GM12878 (cell line): ENCODE results near the gene PPP2R2D. TPM values are rescaled to one million over a fixed set of nuclear protein-coding genes. Genes with fewer than 3 reads are reported as not detected.

ENCODE experiments used
- ATAC-seq: fragments of 200-7000 bp; cut with Tn5 transposase; 3 replicates; pipeline ENCODE4 v1.9.1; 2020; ENCODE audit warnings: mild to moderate bottlenecking, moderate library complexity
- BruUV-seq: library from RNA; stranded (reverse); fragments of 400-500 nt; replicated peaks from 2 replicates; lab custom pipeline; 2021; lab: Mats Ljungman, UMichigan
- CTCF ChIA-PET: fragments of 300-600 bp; sonication (Branson Sonifier 250); formaldehyde crosslinking; extraction: SDS; loops from one replicate; lab custom pipeline; 2021; ENCODE audit warnings: inconsistent platforms; lab: Yijun Ruan, JAX
- POLR2A ChIA-PET: fragments of 350-600 bp; formaldehyde crosslinking; extraction: SDS; loops from one replicate; lab custom pipeline; 2021; ENCODE audit warnings: inconsistent platforms; lab: Charles Lee
- RAD21 ChIA-PET: fragments of 300-600 bp; sonication (Branson Sonifier 250); formaldehyde crosslinking; loops from one replicate; lab custom pipeline; 2023; ENCODE audit warnings: antibody characterized with exemption; ENCODE audit not compliant: unreplicated experiment; lab: Charles Lee
- SMC1A ChIA-PET: fragments of 300-600 bp; sonication (Branson Sonifier 250); formaldehyde crosslinking; loops from one replicate; lab custom pipeline; 2023; ENCODE audit not compliant: unreplicated experiment, uncharacterized antibody; lab: Charles Lee
- DNase-seq: peaks from one replicate; pipeline ENCODE4 v3.0.0-alpha.2; 2011; ENCODE audit warnings: low read depth, low spot score
- FAIRE-seq: peaks from 3 replicates; lab custom pipeline; 2011; peaks lifted over from hg19 to GRCh38; lab: Jason Lieb, UNC
- H2AFZ ChIP-seq: 2 replicates; pipeline ENCODE4 v1.6.0; 2011; ENCODE audit warnings: low read depth, low read length, control low read depth; ENCODE audit not compliant: control insufficient read depth
- H3K27ac ChIP-seq: 2 replicates; pipeline ENCODE4 v1.5.1; 2011; ENCODE audit warnings: control low read depth; ENCODE audit not compliant: control insufficient read depth, insufficient read depth
- H3K27me3 ChIP-seq, 2 experiments: replicated peaks in 1 of 2; 2 replicates each; pipeline versions ENCODE4 v1.6.0 to v1.6.1; 2011; ENCODE audit warnings: low read length in 1 of 2; ENCODE audit not compliant: control insufficient read depth in 2 of 2, insufficient read depth in 2 of 2
- H3K36me3 ChIP-seq, 2 experiments: 2 replicates each; pipeline ENCODE4 v1.5.1; 2011; ENCODE audit warnings: low read length in 1 of 2; ENCODE audit not compliant: control insufficient read depth in 2 of 2, insufficient read depth in 2 of 2
- H3K4me1 ChIP-seq: 2 replicates; pipeline ENCODE4 v1.6.1; 2011; ENCODE audit warnings: mild to moderate bottlenecking, low read length, moderate library complexity, mixed read lengths; ENCODE audit not compliant: control insufficient read depth, insufficient read depth
- H3K4me2 ChIP-seq: 2 replicates; pipeline ENCODE4 v1.6.0; 2011; ENCODE audit warnings: control low read depth; ENCODE audit not compliant: control insufficient read depth, insufficient read depth
- H3K4me3 ChIP-seq: fragments of 200-600 bp; sonication (generic); 2 replicates; pipeline ENCODE4 v1.5.1; 2016
- H3K79me2 ChIP-seq: 2 replicates; pipeline ENCODE4 v1.6.0; 2011; ENCODE audit warnings: low read length; ENCODE audit not compliant: control insufficient read depth, insufficient read depth
- H3K9ac ChIP-seq: 2 replicates; pipeline ENCODE4 v1.8.0; 2011; ENCODE audit warnings: low read length, control low read depth, mixed read lengths; ENCODE audit not compliant: control insufficient read depth, insufficient read depth
- H3K9me3 ChIP-seq: replicated peaks from 3 replicates; pipeline ENCODE4 v1.5.1; 2011; ENCODE audit warnings: mild to moderate bottlenecking, low read length; ENCODE audit not compliant: control insufficient read depth, insufficient read depth
- H4K20me1 ChIP-seq: 2 replicates; pipeline ENCODE4 v1.6.0; 2011; ENCODE audit not compliant: control insufficient read depth, insufficient read depth
- ETV6 ChIP-seq, 2 experiments: fragments of 450-650 bp in 1 of 2; IDR thresholded peaks in 1 of 2; conservative IDR thresholded peaks in 1 of 2; 2 replicates each; pipeline ENCODE4 v1.6.1; 2014; ENCODE audit warnings: antibody characterized with exemption in 1 of 2, borderline replicate concordance in 1 of 2, low read depth in 1 of 2, mild to moderate bottlenecking in 1 of 2, moderate library complexity in 1 of 2
- HDAC6 ChIP-seq: fragments of 200-600 bp; sonication (generic); IDR thresholded peaks from one replicate; pipeline ENCODE4 v1.8.0; 2017; ENCODE audit warnings: antibody characterized with exemption; ENCODE audit not compliant: unreplicated experiment
- NR2C2 ChIP-seq: IDR thresholded peaks from 2 replicates; pipeline ENCODE4 v1.6.1; 2011; ENCODE audit warnings: borderline replicate concordance, low read depth; ENCODE audit not compliant: control insufficient read depth, insufficient read length
- NRF1 ChIP-seq: conservative IDR thresholded peaks from 2 replicates; pipeline ENCODE4 v1.6.1; 2011; ENCODE audit warnings: mild to moderate bottlenecking, low read depth, low read length, improper control_type of control experiment
- RBBP5 ChIP-seq: fragments of 200-600 bp; sonication (generic); conservative IDR thresholded peaks from 2 replicates; pipeline ENCODE4 v1.6.1; 2016
- RFX5 ChIP-seq: IDR thresholded peaks from 2 replicates; pipeline ENCODE4 v1.6.1; 2011; ENCODE audit warnings: low read depth, low read length, improper control_type of control experiment
- SMARCA5 ChIP-seq: fragments of 450-650 bp; IDR thresholded peaks from 2 replicates; pipeline ENCODE4 v1.6.1; 2017; ENCODE audit warnings: mild to moderate bottlenecking
- YBX1 ChIP-seq: fragments of 450-650 bp; IDR thresholded peaks from 2 replicates; pipeline ENCODE4 v1.6.1; 2016; ENCODE audit warnings: antibody characterized with exemption
- ZSCAN29 ChIP-seq: fragments of 450-650 bp; IDR thresholded peaks from 2 replicates; pipeline ENCODE4 v1.6.1; 2017; ENCODE audit warnings: mild to moderate bottlenecking, moderate library complexity
- WGBS: methylation state at CpG from one replicate; pipeline ENCODE4 v1.1.6; 2016; ENCODE audit warnings: low lambda C conversion rate; ENCODE audit not compliant: insufficient replicate concordance, insufficient coverage; ENCODE audit errors: missing lambda C conversion rate; 5-methylcytosine and 5-hydroxymethylcytosine counted together
- in situ Hi-C: fragments of 300-500 bp; cut with MboI; formaldehyde crosslinking; loops from 9 replicates; pipeline ENCODE4 v1.14.3; 2018; ENCODE audit warnings: mixed read lengths
- intact Hi-C: fragments of 100-400 bp; cut with micrococcal nuclease; formaldehyde crosslinking; loops from one replicate; pipeline ENCODE4 v1.14.2; 2022; ENCODE audit not compliant: unreplicated experiment
- polyA plus RNA-seq, 11 experiments: library from polyadenylated mRNA; depleted of rRNA in 4 of 11; unstranded in 6 of 11; stranded (reverse) in 5 of 11; fragments of >200 nt; fragmentation: Nextera tagmentation in 4 of 11; fragmentation: Illumina TruSeq in 1 of 11; extraction: Ambion mirVana in 4 of 11; extraction: Trizol in 1 of 11; gene quantifications; 1 replicate in 1 of 11; 2 replicates in 10 of 11; pipeline versions ENCODE4 v1.2.1 to v1.2.3, GENCODE V29; 2011 to 2016; ENCODE audit warnings: inconsistent platforms in 2 of 11, missing spikeins in 2 of 11, low read depth in 1 of 11
- total RNA-seq, 4 experiments: library from RNA; depleted of rRNA in 3 of 4; stranded (reverse); fragments of >200 nt in 3 of 4; fragmentation: Illumina TruSeq in 1 of 4; extraction: Trizol in 1 of 4; gene quantifications; 2 replicates each; pipeline versions ENCODE4 v1.2.1 to v1.2.3, GENCODE V29; 2013 to 2021
- TF ChIP-seq, protein P1 (sequence below): IDR thresholded peaks from 2 replicates; pipeline ENCODE4 v1.6.1; 2012; ENCODE audit warnings: low read depth, low read length, improper control_type of control experiment

PPP2R2D gene
- total and polyA plus RNA-seq, 10 of the 15 experiments (the other 5 are each of a cell fraction or from before 2014, with no cell fraction given): 2.8 to 41.9 (median 21.8) TPM

GRCh38 chr10:131954356-131954965, 53.7 kb downstream of the PPP2R2D start:
- H3K4me2 ChIP-seq: no peak overlapping the region
- in situ Hi-C loops (no loop called here), intact Hi-C loops (no loop called here)
- CTCF ChIA-PET: no interaction called here
- 96% methylated on average over 20 of the region's 21 CpGs for WGBS
- H3K9ac ChIP-seq: no peak overlapping the region
- RAD21 ChIA-PET: no interaction called here
- H3K27ac ChIP-seq: no peak overlapping the region
- H3K4me1 ChIP-seq: no peaks in the 10 kb centered on the region
- H3K79me2 ChIP-seq: no peaks in the 10 kb centered on the region
- SMC1A ChIA-PET: no interaction called here
- no peak overlapping the region for H3K4me3 ChIP-seq
- TF ChIP-seq, protein P1, sequence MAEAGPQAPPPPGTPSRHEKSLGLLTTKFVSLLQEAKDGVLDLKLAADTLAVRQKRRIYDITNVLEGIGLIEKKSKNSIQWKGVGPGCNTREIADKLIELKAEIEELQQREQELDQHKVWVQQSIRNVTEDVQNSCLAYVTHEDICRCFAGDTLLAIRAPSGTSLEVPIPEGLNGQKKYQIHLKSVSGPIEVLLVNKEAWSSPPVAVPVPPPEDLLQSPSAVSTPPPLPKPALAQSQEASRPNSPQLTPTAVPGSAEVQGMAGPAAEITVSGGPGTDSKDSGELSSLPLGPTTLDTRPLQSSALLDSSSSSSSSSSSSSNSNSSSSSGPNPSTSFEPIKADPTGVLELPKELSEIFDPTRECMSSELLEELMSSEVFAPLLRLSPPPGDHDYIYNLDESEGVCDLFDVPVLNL: no peak
- TF ChIP-seq YBX1 (no peak), NRF1 (no peak), NR2C2 (no peak), RFX5 (no peak), ETV6 (conservative IDR thresholded peaks at IDR 0.05 in 1 of 2, IDR thresholded peaks at IDR 0.05 in 1 of 2; ENCODE audit: borderline replicate concordance in 1 of 2, low read depth in 1 of 2) (no peak), ZSCAN29 (no peak), HDAC6 (no peak), SMARCA5 (no peak), RBBP5 (no peak)
- no peak for ATAC-seq
- BruUV-seq: no TSS peak
- no peak for FAIRE-seq
- H3K36me3 ChIP-seq: peaks cover 12 to 25% of the 10 kb centered on the region in 2 experiments; a peak in 3 of 4 replicates
- H3K27me3 ChIP-seq: no peaks in the 10 kb centered on the region
- no peaks in the 10 kb centered on the region for H4K20me1 ChIP-seq
- no peaks in the 10 kb centered on the region for H3K9me3 ChIP-seq
- POLR2A ChIA-PET: no interaction called here
- H2AFZ ChIP-seq: no peak overlapping the region
- no peak for DNase-seq
